IMR-90 (cell line): ENCODE data around the gene ING2. TPM values are rescaled to one million over a fixed set of nuclear protein-coding genes. Genes with fewer than 3 reads are reported as not detected.

Experiments
- ATAC-seq: fragments of 200-7000 bp; cut with Tn5 transposase; 2 replicates; pipeline ENCODE4 v1.9.1; 2020; ENCODE audit warnings: low read depth, mild to moderate bottlenecking, moderate library complexity
- BruUV-seq: library from RNA; stranded (reverse); fragments of 400-500 nt; replicated peaks from 2 replicates; lab custom pipeline; 2021; lab: Mats Ljungman, UMichigan
- CTCF ChIA-PET: fragments of 300-600 bp; formaldehyde crosslinking; extraction: SDS; loops from one replicate; lab custom pipeline; 2021; ENCODE audit warnings: antibody characterized with exemption; lab: Yijun Ruan, JAX
- POLR2A ChIA-PET: fragments of 300-600 bp; sonication (Branson Sonifier 250); formaldehyde crosslinking; loops from one replicate; lab custom pipeline; 2022; ENCODE audit warnings: antibody characterized with exemption; ENCODE audit not compliant: unreplicated experiment; lab: Charles Lee
- DNase-seq: peaks from one replicate; pipeline ENCODE4 v3.0.0; 2013
- H2AFZ ChIP-seq: replicated peaks from 2 replicates; pipeline ENCODE3; 2013; ENCODE audit warnings: low read length, mild to moderate bottlenecking; ENCODE audit not compliant: poor library complexity
- H2AK5ac ChIP-seq: 2 replicates; pipeline ENCODE4 v1.6.1; 2013; ENCODE audit warnings: low read depth, low read length, inconsistent platforms
- H2AK9ac ChIP-seq: replicated peaks from 2 replicates; pipeline ENCODE3; 2013; ENCODE audit warnings: mild to moderate bottlenecking, low read depth, low read length, moderate library complexity; ENCODE audit not compliant: poor library complexity
- H2BK120ac ChIP-seq: 2 replicates; pipeline ENCODE4 v1.6.1; 2013; ENCODE audit warnings: low read depth, low read length, inconsistent platforms
- H2BK15ac ChIP-seq: 3 replicates; pipeline ENCODE4 v1.6.1; 2013; ENCODE audit warnings: low read depth, low read length, inconsistent platforms
- H2BK20ac ChIP-seq: 2 replicates; pipeline ENCODE4 v1.6.1; 2013; ENCODE audit warnings: low read depth, mild to moderate bottlenecking, inconsistent platforms, low read length, moderate library complexity
- H2BK5ac ChIP-seq: 2 replicates; pipeline ENCODE4 v1.6.1; 2013; ENCODE audit warnings: mild to moderate bottlenecking, low read depth, low read length, inconsistent platforms; ENCODE audit not compliant: poor library complexity, severe bottlenecking
- H3K14ac ChIP-seq: replicated peaks from 2 replicates; pipeline ENCODE4 v1.6.1; 2013; ENCODE audit warnings: low read depth, low read length, inconsistent platforms
- H3K18ac ChIP-seq: 2 replicates; pipeline ENCODE4 v1.6.1; 2013; ENCODE audit warnings: low read depth, low read length, control low read depth
- H3K23ac ChIP-seq: 2 replicates; pipeline ENCODE4 v1.6.1; 2013; ENCODE audit warnings: low read depth, low read length, inconsistent platforms
- H3K27ac ChIP-seq: 2 replicates; pipeline ENCODE4 v1.5.1; 2013; ENCODE audit warnings: mild to moderate bottlenecking, control low read depth, low read length; ENCODE audit not compliant: insufficient read depth
- H3K27me3 ChIP-seq: 2 replicates; pipeline ENCODE4 v1.6.1; 2013; ENCODE audit warnings: low read length; ENCODE audit not compliant: control insufficient read depth, insufficient read depth
- H3K36me3 ChIP-seq: 2 replicates; pipeline ENCODE4 v1.6.1; 2013; ENCODE audit warnings: low read length, mixed read lengths; ENCODE audit not compliant: control insufficient read depth, insufficient read depth
- H3K4ac ChIP-seq: 2 replicates; pipeline ENCODE4 v1.6.1; 2013; ENCODE audit warnings: low read depth, low read length, inconsistent platforms
- H3K4me1 ChIP-seq: 2 replicates; pipeline ENCODE4 v1.6.1; 2013; ENCODE audit warnings: low read length, mixed read lengths; ENCODE audit not compliant: control insufficient read depth, insufficient read depth
- H3K4me2 ChIP-seq: 2 replicates; pipeline ENCODE4 v1.6.1; 2013; ENCODE audit warnings: low read depth, mild to moderate bottlenecking, control low read depth, low read length, moderate library complexity
- H3K4me3 ChIP-seq: 2 replicates; pipeline ENCODE4 v1.5.1; 2013; ENCODE audit warnings: low read depth, mild to moderate bottlenecking, control low read depth, low read length, moderate library complexity; ENCODE audit not compliant: insufficient read depth
- H3K56ac ChIP-seq: 2 replicates; pipeline ENCODE4 v1.6.1; 2013; ENCODE audit warnings: low read length, inconsistent platforms; ENCODE audit not compliant: insufficient read depth; ENCODE audit errors: extremely low read depth
- H3K79me1 ChIP-seq, 2 experiments: 2 replicates each; pipeline ENCODE4 v1.6.1; 2013; ENCODE audit warnings: low read length in 2 of 2, inconsistent platforms in 1 of 2, low read depth in 1 of 2
- H3K9ac ChIP-seq: 2 replicates; pipeline ENCODE4 v1.6.1; 2013; ENCODE audit warnings: low read depth, low read length, control low read depth
- H3K9me1 ChIP-seq: 2 replicates; pipeline ENCODE4 v1.6.1; 2013; ENCODE audit warnings: low read length, inconsistent platforms; ENCODE audit not compliant: insufficient read depth
- H3K9me3 ChIP-seq: 2 replicates; pipeline ENCODE4 v1.6.1; 2013; ENCODE audit warnings: low read length; ENCODE audit not compliant: control insufficient read depth, insufficient read depth
- H4K20me1 ChIP-seq: 2 replicates; pipeline ENCODE4 v1.6.1; 2013; ENCODE audit warnings: low read length, inconsistent platforms; ENCODE audit not compliant: insufficient read depth
- H4K5ac ChIP-seq: 2 replicates; pipeline ENCODE4 v1.6.1; 2013; ENCODE audit warnings: mild to moderate bottlenecking, low read depth, low read length, control low read depth
- H4K8ac ChIP-seq, 2 experiments: 2 replicates each; pipeline ENCODE4 v1.6.1; 2013; ENCODE audit warnings: low read depth in 2 of 2, low read length in 2 of 2, control low read depth in 1 of 2, inconsistent platforms in 1 of 2
- H4K91ac ChIP-seq: 2 replicates; pipeline ENCODE4 v1.6.1; 2013; ENCODE audit warnings: low read depth, low read length, inconsistent platforms; ENCODE audit not compliant: insufficient read depth
- MXI1 ChIP-seq: IDR thresholded peaks from 2 replicates; pipeline ENCODE4 v1.6.1; 2012; ENCODE audit warnings: low read depth, mild to moderate bottlenecking, low read length, moderate library complexity, borderline replicate concordance
- WGBS, 2 experiments: methylation state at CpG; one replicate each; pipeline versions ENCODE4 v1.1.5 to v1.1.7; 2013; ENCODE audit warnings: missing lambda C conversion rate in 2 of 2; ENCODE audit not compliant: insufficient read length in 1 of 2; ENCODE audit errors: extremely low coverage in 2 of 2; 5-methylcytosine and 5-hydroxymethylcytosine counted together
- dilution Hi-C: fragments of 300-500 bp; cut with HindIII; formaldehyde crosslinking; loops from one replicate; pipeline ENCODE4 v1.14.3; 2018; ENCODE audit warnings: low sequenced_read_pairs; ENCODE audit not compliant: unreplicated experiment
- in situ Hi-C: fragments of 300-500 bp; cut with MboI; formaldehyde crosslinking; loops from 3 replicates; pipeline ENCODE4 v1.14.3; 2019; ENCODE audit warnings: low sequenced_read_pairs, inconsistent platforms, mixed read lengths
- intact Hi-C: fragments of 100-400 bp; cut with micrococcal nuclease; formaldehyde crosslinking; loops from 2 replicates; pipeline ENCODE4 v1.10.0; 2022
- polyA plus RNA-seq, 3 experiments: library from polyadenylated mRNA; depleted of rRNA; stranded (reverse); fragments of >200 nt; gene quantifications; 2 replicates each; pipeline ENCODE4 v1.2.3, GENCODE V29; 2012; ENCODE audit warnings: low replicate concordance in 1 of 3
- total RNA-seq: library from RNA; depleted of rRNA; stranded (reverse); fragments of >200 nt; gene quantifications from 2 replicates; pipeline ENCODE4 v1.2.3, GENCODE V29; 2012

The ING2 gene
- total and polyA plus RNA-seq, 2 of the 4 experiments (the other 2 are of a cell fraction), result 2.5 to 9.5 TPM

DNA sequence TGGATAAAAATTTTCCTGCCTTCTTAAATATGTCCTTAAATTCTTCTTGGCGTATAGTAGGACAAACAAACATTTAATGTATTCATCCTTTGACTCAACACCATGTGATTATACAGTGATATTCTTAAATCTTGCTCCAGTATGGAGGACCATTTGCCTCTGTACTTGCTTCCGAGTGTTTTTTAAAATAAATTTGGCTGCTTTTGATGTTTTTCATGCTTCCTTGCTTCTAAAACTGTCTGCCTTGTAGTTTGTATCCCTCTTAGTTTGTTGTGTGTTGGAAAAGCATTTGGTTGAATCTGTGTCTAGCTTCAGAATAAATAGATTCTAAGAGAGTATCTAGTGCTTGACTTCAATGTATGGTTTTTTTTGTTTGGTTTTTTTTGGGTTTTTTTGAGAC, 12.3 kb downstream of the ING2 start:
- intact Hi-C loops, result no loop called here
- no peak overlapping the region for H2BK15ac ChIP-seq
- no TSS peak for BruUV-seq
- H3K9ac ChIP-seq, result no peak overlapping the region
- no peaks in the 10 kb centered on the region for H3K9me3 ChIP-seq
- no peak overlapping the region for H3K4ac ChIP-seq
- no peak overlapping the region for H4K8ac ChIP-seq
- H2AK5ac ChIP-seq, result no peak overlapping the region
- peaks cover 12% of the 10 kb centered on the region; the same call in 1 of the 2 replicates for H3K9me1 ChIP-seq
- no peak overlapping the region for H3K56ac ChIP-seq
- ATAC-seq (no peak), DNase-seq (no peak)
- no peak overlapping the region for H3K23ac ChIP-seq
- no peaks in the 10 kb centered on the region for H3K27me3 ChIP-seq
- dilution Hi-C loops, result no loop called here
- CTCF ChIA-PET, result no interaction called here
- POLR2A ChIA-PET, result no interaction called here
- H3K27ac ChIP-seq, result no peak overlapping the region
- no peak overlapping the region for H2BK5ac ChIP-seq
- peaks cover 1% of the 10 kb centered on the region; the same call in 1 of the 2 replicates for H3K36me3 ChIP-seq
- no peak overlapping the region for H4K91ac ChIP-seq
- no peak for TF ChIP-seq MXI1
- no peak overlapping the region for H3K4me3 ChIP-seq
- no peak overlapping the region for H4K5ac ChIP-seq
- H3K14ac ChIP-seq, result no peak overlapping the region
- peaks cover 7 to 8% of the 10 kb centered on the region in 2 experiments; a peak in 2 of 4 replicates for H3K79me1 ChIP-seq
- H2BK120ac ChIP-seq, result no peak overlapping the region
- H2AK9ac ChIP-seq, result no peak overlapping the region
- no peak overlapping the region for H3K4me2 ChIP-seq
- H3K4me1 ChIP-seq, result no peaks in the 10 kb centered on the region
- no peaks in the 10 kb centered on the region for H4K20me1 ChIP-seq
- no peak overlapping the region for H3K18ac ChIP-seq
- H2AFZ ChIP-seq, result no peak overlapping the region
- WGBS, 2 experiments, result no CpG with 5 or more reads among the region's 2 CpGs
- in situ Hi-C loops, result no loop called here
- no peak overlapping the region for H2BK20ac ChIP-seq
